ENCODE results near the gene NHLRC2.

The NHLRC2 gene

GRCh38 chr10:113891476-113891875 is 37.0 kb downstream of the NHLRC2 start:
- Histone ChIP-seq H3K4me1 (ENCODE audit: control insufficient read depth in 1 of 2, insufficient read depth in 2 of 2, low read length in 2 of 2) (peaks cover 0 to 3% of the 10 kb centered on the region in 2 donors), H3K27ac (ENCODE audit: low read length) (no peak overlapping the region), H3K27me3 (ENCODE audit: low read depth, low read length) (no peaks in the 10 kb centered on the region), H3K4me3 (ENCODE audit: low read depth in 1 of 2, low read length in 2 of 2) (no peak overlapping the region), H3K9me3 (ENCODE audit: control insufficient read depth in 1 of 2, low read length in 2 of 2) (no peaks in the 10 kb centered on the region), H3K36me3 (ENCODE audit: control insufficient read depth in 1 of 2, insufficient read depth in 2 of 2, low read length in 2 of 2) (peaks cover 0 to 5% of the 10 kb centered on the region in 2 donors)

- H3K27ac ChIP-seq (ENCODE audit: low read length): no peak overlapping the region
- H3K36me3 ChIP-seq (ENCODE audit: control insufficient read depth in 1 of 2, insufficient read depth in 2 of 2, low read length in 2 of 2): peaks cover 5 to 6% of the 10 kb centered on the region in 2 donors
- no peaks in the 10 kb centered on the region for H3K9me3 ChIP-seq (ENCODE audit: control insufficient read depth in 1 of 2, low read length in 2 of 2)
- no peak overlapping the region for H3K4me3 ChIP-seq (ENCODE audit: low read depth in 1 of 2, low read length in 2 of 2)
- H3K27me3 ChIP-seq (ENCODE audit: low read depth, low read length): no peaks in the 10 kb centered on the region
- H3K4me1 ChIP-seq (ENCODE audit: control insufficient read depth in 1 of 2, insufficient read depth in 2 of 2, low read length in 2 of 2): peaks cover 0 to 3% of the 10 kb centered on the region in 2 donors
These were observed 39.1 kb downstream of the NHLRC2 start for GRCh38 chr10:113893570-113893969.

GRCh38 chr10:113894581-113894980 is 40.1 kb downstream of the NHLRC2 start:
- Histone ChIP-seq H3K36me3 (ENCODE audit: control insufficient read depth in 1 of 2, insufficient read depth in 2 of 2, low read length in 2 of 2) (peaks cover 7 to 12% of the 10 kb centered on the region in 2 donors), H3K9me3 (ENCODE audit: control insufficient read depth in 1 of 2, low read length in 2 of 2) (no peaks in the 10 kb centered on the region), H3K27ac (ENCODE audit: low read length) (no peak overlapping the region), H3K4me1 (ENCODE audit: control insufficient read depth in 1 of 2, insufficient read depth in 2 of 2, low read length in 2 of 2) (peaks cover 0 to 3% of the 10 kb centered on the region in 2 donors), H3K27me3 (ENCODE audit: low read depth, low read length) (no peaks in the 10 kb centered on the region), H3K4me3 (ENCODE audit: low read depth in 1 of 2, low read length in 2 of 2) (no peak overlapping the region)

- H3K27ac ChIP-seq (ENCODE audit: low read length): no peak overlapping the region
- H3K4me1 ChIP-seq (ENCODE audit: control insufficient read depth in 1 of 2, insufficient read depth in 2 of 2, low read length in 2 of 2): peaks cover 0 to 3% of the 10 kb centered on the region in 2 donors
- H3K4me3 ChIP-seq (ENCODE audit: low read depth in 1 of 2, low read length in 2 of 2): no peak overlapping the region
- no peaks in the 10 kb centered on the region for H3K27me3 ChIP-seq (ENCODE audit: low read depth, low read length)
- peaks cover 7 to 12% of the 10 kb centered on the region in 2 donors for H3K36me3 ChIP-seq (ENCODE audit: control insufficient read depth in 1 of 2, insufficient read depth in 2 of 2, low read length in 2 of 2)
- H3K9me3 ChIP-seq (ENCODE audit: control insufficient read depth in 1 of 2, low read length in 2 of 2): no peaks in the 10 kb centered on the region
These were observed 40.6 kb downstream of the NHLRC2 start for GRCh38 chr10:113895018-113895417.

- Histone ChIP-seq H3K27me3 (ENCODE audit: low read depth, low read length) (no peaks in the 10 kb centered on the region), H3K36me3 (ENCODE audit: control insufficient read depth in 1 of 2, insufficient read depth in 2 of 2, low read length in 2 of 2) (peaks cover 21 to 28% of the 10 kb centered on the region in 2 donors), H3K4me1 (ENCODE audit: control insufficient read depth in 1 of 2, insufficient read depth in 2 of 2, low read length in 2 of 2) (no peaks in the 10 kb centered on the region), H3K9me3 (ENCODE audit: control insufficient read depth in 1 of 2, low read length in 2 of 2) (no peaks in the 10 kb centered on the region), H3K4me3 (ENCODE audit: low read depth in 1 of 2, low read length in 2 of 2) (no peak overlapping the region), H3K27ac (ENCODE audit: low read length) (no peak overlapping the region)
These were observed 43.5 kb downstream of the NHLRC2 start for GRCh38 chr10:113897693-113898618.

GRCh38 chr10:113899952-113900598 is 45.6 kb downstream of the NHLRC2 start:
- Histone ChIP-seq H3K27ac (ENCODE audit: low read length) (no peak overlapping the region), H3K9me3 (ENCODE audit: control insufficient read depth in 1 of 2, low read length in 2 of 2) (no peaks in the 10 kb centered on the region), H3K36me3 (ENCODE audit: control insufficient read depth in 1 of 2, insufficient read depth in 2 of 2, low read length in 2 of 2) (peaks cover 36 to 41% of the 10 kb centered on the region in 2 donors)

GRCh38 chr10:113905756-113906155 is 51.3 kb downstream of the NHLRC2 start:
- no peaks in the 10 kb centered on the region for H3K4me1 ChIP-seq (ENCODE audit: control insufficient read depth in 1 of 2, insufficient read depth in 2 of 2, low read length in 2 of 2)
- H3K27me3 ChIP-seq (ENCODE audit: low read depth, low read length): no peaks in the 10 kb centered on the region
- peaks cover 51 to 53% of the 10 kb centered on the region in 2 donors for H3K36me3 ChIP-seq (ENCODE audit: control insufficient read depth in 1 of 2, insufficient read depth in 2 of 2, low read length in 2 of 2)
- H3K27ac ChIP-seq (ENCODE audit: low read length): no peak overlapping the region
- no peak overlapping the region for H3K4me3 ChIP-seq (ENCODE audit: low read depth in 1 of 2, low read length in 2 of 2)
- no peaks in the 10 kb centered on the region for H3K9me3 ChIP-seq (ENCODE audit: control insufficient read depth in 1 of 2, low read length in 2 of 2)

More at GRCh38 chr10:113899952-113900598, 45.6 kb downstream of the NHLRC2 start:
- H3K4me3 ChIP-seq (ENCODE audit: low read depth in 1 of 2, low read length in 2 of 2): no peak overlapping the region
- H3K27me3 ChIP-seq (ENCODE audit: low read depth, low read length): no peaks in the 10 kb centered on the region
- H3K4me1 ChIP-seq (ENCODE audit: control insufficient read depth in 1 of 2, insufficient read depth in 2 of 2, low read length in 2 of 2): no peaks in the 10 kb centered on the region

- no peak overlapping the region for H3K27ac ChIP-seq (ENCODE audit: low read length)
- H3K4me1 ChIP-seq (ENCODE audit: control insufficient read depth in 1 of 2, insufficient read depth in 2 of 2, low read length in 2 of 2): no peaks in the 10 kb centered on the region
- H3K4me3 ChIP-seq (ENCODE audit: low read depth in 1 of 2, low read length in 2 of 2): no peak overlapping the region
- no peaks in the 10 kb centered on the region for H3K9me3 ChIP-seq (ENCODE audit: control insufficient read depth in 1 of 2, low read length in 2 of 2)
- H3K36me3 ChIP-seq (ENCODE audit: control insufficient read depth in 1 of 2, insufficient read depth in 2 of 2, low read length in 2 of 2): peaks cover 42 to 49% of the 10 kb centered on the region in 2 donors
- H3K27me3 ChIP-seq (ENCODE audit: low read depth, low read length): no peaks in the 10 kb centered on the region
These were observed 52.7 kb downstream of the NHLRC2 start for GRCh38 chr10:113907166-113907565.

GRCh38 chr10:113908236-113908635 is 53.8 kb downstream of the NHLRC2 start:
- H3K27me3 ChIP-seq (ENCODE audit: low read depth, low read length): no peaks in the 10 kb centered on the region

GRCh38 chr10:113911113-113911512 is 56.7 kb downstream of the NHLRC2 start:
- no peak overlapping the region for H3K27ac ChIP-seq (ENCODE audit: low read length)
- H3K36me3 ChIP-seq (ENCODE audit: control insufficient read depth in 1 of 2, insufficient read depth in 2 of 2, low read length in 2 of 2): peaks cover 12 to 27% of the 10 kb centered on the region in 2 donors
- H3K4me1 ChIP-seq (ENCODE audit: control insufficient read depth in 1 of 2, insufficient read depth in 2 of 2, low read length in 2 of 2): no peaks in the 10 kb centered on the region
- no peak overlapping the region for H3K4me3 ChIP-seq (ENCODE audit: low read depth in 1 of 2, low read length in 2 of 2)
- H3K9me3 ChIP-seq (ENCODE audit: control insufficient read depth in 1 of 2, low read length in 2 of 2): no peaks in the 10 kb centered on the region
- no peaks in the 10 kb centered on the region for H3K27me3 ChIP-seq (ENCODE audit: low read depth, low read length)

More at GRCh38 chr10:113908236-113908635, 53.8 kb downstream of the NHLRC2 start:
- Histone ChIP-seq H3K9me3 (ENCODE audit: control insufficient read depth in 1 of 2, low read length in 2 of 2) (no peaks in the 10 kb centered on the region), H3K4me3 (ENCODE audit: low read depth in 1 of 2, low read length in 2 of 2) (no peak overlapping the region), H3K27ac (ENCODE audit: low read length) (no peak overlapping the region), H3K36me3 (ENCODE audit: control insufficient read depth in 1 of 2, insufficient read depth in 2 of 2, low read length in 2 of 2) (peaks cover 36 to 49% of the 10 kb centered on the region in 2 donors), H3K4me1 (ENCODE audit: control insufficient read depth in 1 of 2, insufficient read depth in 2 of 2, low read length in 2 of 2) (no peaks in the 10 kb centered on the region)

- H3K36me3 ChIP-seq (ENCODE audit: control insufficient read depth in 1 of 2, insufficient read depth in 2 of 2, low read length in 2 of 2): peaks cover 11 to 21% of the 10 kb centered on the region in 2 donors
- no peak overlapping the region for H3K4me3 ChIP-seq (ENCODE audit: low read depth in 1 of 2, low read length in 2 of 2)
- H3K4me1 ChIP-seq (ENCODE audit: control insufficient read depth in 1 of 2, insufficient read depth in 2 of 2, low read length in 2 of 2): no peaks in the 10 kb centered on the region
- H3K27ac ChIP-seq (ENCODE audit: low read length): no peak overlapping the region
- no peaks in the 10 kb centered on the region for H3K27me3 ChIP-seq (ENCODE audit: low read depth, low read length)
- no peaks in the 10 kb centered on the region for H3K9me3 ChIP-seq (ENCODE audit: control insufficient read depth in 1 of 2, low read length in 2 of 2)
These were observed 57.4 kb downstream of the NHLRC2 start for GRCh38 chr10:113911839-113912238.
